HEK293 (cell line): ENCODE measurements around the gene QARS1.

Experiments
- CTCF ChIA-PET: fragments of 350-600 bp; formaldehyde crosslinking; extraction: SDS; loops from one replicate; lab custom pipeline; 2021; ENCODE audit warnings: antibody characterized with exemption; lab: Yijun Ruan, JAX
- POLR2A ChIA-PET: fragments of 300-600 bp; formaldehyde crosslinking; extraction: SDS; loops from one replicate; lab custom pipeline; 2020; ENCODE audit warnings: antibody characterized with exemption, inconsistent platforms; lab: Yijun Ruan, JAX
- H3K27ac ChIP-seq: fragments of 200-500 bp; sonication (Bioruptor generic); 2 replicates; pipeline ENCODE4 v1.5.1; 2014; ENCODE audit warnings: low read depth, low read length, control low read depth, inconsistent platforms; ENCODE audit errors: extremely low read depth
- H3K36me3 ChIP-seq, 2 experiments: fragments of 200-500 bp in 1 of 2; sonication (Bioruptor generic) in 1 of 2; 1 replicate in 1 of 2; 2 replicates in 1 of 2; pipeline ENCODE4 v1.5.1; 2014 to 2017; ENCODE audit warnings: inconsistent platforms in 2 of 2, low read length in 2 of 2; ENCODE audit not compliant: control insufficient read depth in 2 of 2, insufficient read depth in 1 of 2
- H3K4me1 ChIP-seq: fragments of 200-500 bp; sonication (Bioruptor generic); 2 replicates; pipeline ENCODE4 v1.5.1; 2014; ENCODE audit warnings: mild to moderate bottlenecking, low read length, inconsistent platforms; ENCODE audit not compliant: control insufficient read depth, insufficient read depth
- H3K4me3 ChIP-seq: 2 replicates; pipeline ENCODE4 v1.5.1; 2011; ENCODE audit warnings: low read depth, mild to moderate bottlenecking, control low read depth, low read length, moderate library complexity
- H3K9me3 ChIP-seq: fragments of 200-500 bp; sonication (Bioruptor generic); 2 replicates; pipeline ENCODE4 v1.5.1; 2014; ENCODE audit warnings: low read depth, low read length, inconsistent platforms; ENCODE audit not compliant: control insufficient read depth, insufficient read depth
- EGR2 ChIP-seq: fragments of 450-650 bp; formaldehyde crosslinking; IDR thresholded peaks from 2 replicates; pipeline ENCODE4 v1.5.1; 2016; ENCODE audit warnings: low read depth, missing biosample characterization, missing genetic modification characterization
- KLF10 ChIP-seq: fragments of 450-650 bp; IDR thresholded peaks from 2 replicates; pipeline ENCODE4 v1.5.1; 2018; ENCODE audit warnings: missing biosample characterization, mild to moderate bottlenecking, missing genetic modification characterization
- OVOL3 ChIP-seq: fragments of 450-650 bp; formaldehyde crosslinking; IDR thresholded peaks from 2 replicates; pipeline ENCODE4 v1.5.1; 2016; ENCODE audit warnings: missing biosample characterization, missing genetic modification characterization
- SALL2 ChIP-seq: fragments of 450-650 bp; formaldehyde crosslinking; IDR thresholded peaks from 2 replicates; pipeline ENCODE4 v1.5.0; 2017; ENCODE audit warnings: missing biosample characterization, mild to moderate bottlenecking, missing genetic modification characterization, borderline replicate concordance
- SP2 ChIP-seq: fragments of 450-650 bp; formaldehyde crosslinking; IDR thresholded peaks from 2 replicates; pipeline ENCODE4 v1.5.1; 2016; ENCODE audit warnings: missing biosample characterization, missing genetic modification characterization
- SP3 ChIP-seq: fragments of 450-650 bp; formaldehyde crosslinking; IDR thresholded peaks from 2 replicates; pipeline ENCODE4 v1.5.1; 2016; ENCODE audit warnings: missing biosample characterization, missing genetic modification characterization
- SP7 ChIP-seq: fragments of 450-650 bp; formaldehyde crosslinking; IDR thresholded peaks from 2 replicates; pipeline ENCODE4 v1.5.1; 2016; ENCODE audit warnings: missing biosample characterization, missing genetic modification characterization
- TRIM28 ChIP-seq: IDR thresholded peaks from 2 replicates; pipeline ENCODE4 v1.6.1; 2011; ENCODE audit warnings: low read length, control low read depth, borderline replicate concordance
- ZBTB11 ChIP-seq: fragments of 450-650 bp; formaldehyde crosslinking; conservative IDR thresholded peaks from 2 replicates; pipeline ENCODE4 v1.5.1; 2016; ENCODE audit warnings: low read depth, missing biosample characterization, missing genetic modification characterization
- ZNF19 ChIP-seq: fragments of 450-650 bp; formaldehyde crosslinking; IDR thresholded peaks from 2 replicates; pipeline ENCODE4; 2016; ENCODE audit warnings: missing biosample characterization, missing genetic modification characterization, low read depth
- ZNF23 ChIP-seq: fragments of 450-650 bp; formaldehyde crosslinking; IDR thresholded peaks from 2 replicates; pipeline ENCODE4 v1.5.1; 2016; ENCODE audit warnings: missing biosample characterization, missing genetic modification characterization, borderline replicate concordance
- ZNF311 ChIP-seq: fragments of 450-650 bp; formaldehyde crosslinking; IDR thresholded peaks from 2 replicates; pipeline ENCODE4 v1.5.1; 2017; ENCODE audit warnings: missing biosample characterization, missing genetic modification characterization, borderline replicate concordance
- ZNF341 ChIP-seq: fragments of 450-650 bp; formaldehyde crosslinking; IDR thresholded peaks from 2 replicates; pipeline ENCODE4; 2016; ENCODE audit warnings: low read depth, missing biosample characterization, missing genetic modification characterization
- ZNF404 ChIP-seq: fragments of 450-650 bp; formaldehyde crosslinking; IDR thresholded peaks from 2 replicates; pipeline ENCODE4 v1.5.1; 2017; ENCODE audit warnings: missing biosample characterization, missing genetic modification characterization
- ZNF549 ChIP-seq: fragments of 450-650 bp; IDR thresholded peaks from 2 replicates; pipeline ENCODE4 v1.5.1; 2018; ENCODE audit warnings: missing biosample characterization, missing genetic modification characterization, mild to moderate bottlenecking, inconsistent platforms, moderate library complexity
- ZSCAN30 ChIP-seq: fragments of 450-650 bp; IDR thresholded peaks from 2 replicates; pipeline ENCODE4 v1.5.1; 2018; ENCODE audit warnings: missing biosample characterization, mild to moderate bottlenecking, missing genetic modification characterization, moderate library complexity
- TF ChIP-seq, protein P1 (sequence below): fragments of 450-650 bp; formaldehyde crosslinking; IDR thresholded peaks from 2 replicates; pipeline ENCODE4 v1.5.1; 2016; ENCODE audit warnings: missing biosample characterization, missing genetic modification characterization, low read depth
- TF ChIP-seq, protein P2 (sequence below): fragments of 450-650 bp; formaldehyde crosslinking; IDR thresholded peaks from 2 replicates; pipeline ENCODE4 v1.5.1; 2016; ENCODE audit warnings: missing biosample characterization, missing genetic modification characterization
- TF ChIP-seq, protein P3 (sequence below): fragments of 450-650 bp; formaldehyde crosslinking; IDR thresholded peaks from 2 replicates; pipeline ENCODE4 v1.5.1; 2016; ENCODE audit warnings: missing biosample characterization, missing genetic modification characterization

The QARS1 gene

GRCh38 chr3:49092938-49093852 lies 11.4 kb downstream of the QARS1 start (continued):
- TF ChIP-seq, protein P1, sequence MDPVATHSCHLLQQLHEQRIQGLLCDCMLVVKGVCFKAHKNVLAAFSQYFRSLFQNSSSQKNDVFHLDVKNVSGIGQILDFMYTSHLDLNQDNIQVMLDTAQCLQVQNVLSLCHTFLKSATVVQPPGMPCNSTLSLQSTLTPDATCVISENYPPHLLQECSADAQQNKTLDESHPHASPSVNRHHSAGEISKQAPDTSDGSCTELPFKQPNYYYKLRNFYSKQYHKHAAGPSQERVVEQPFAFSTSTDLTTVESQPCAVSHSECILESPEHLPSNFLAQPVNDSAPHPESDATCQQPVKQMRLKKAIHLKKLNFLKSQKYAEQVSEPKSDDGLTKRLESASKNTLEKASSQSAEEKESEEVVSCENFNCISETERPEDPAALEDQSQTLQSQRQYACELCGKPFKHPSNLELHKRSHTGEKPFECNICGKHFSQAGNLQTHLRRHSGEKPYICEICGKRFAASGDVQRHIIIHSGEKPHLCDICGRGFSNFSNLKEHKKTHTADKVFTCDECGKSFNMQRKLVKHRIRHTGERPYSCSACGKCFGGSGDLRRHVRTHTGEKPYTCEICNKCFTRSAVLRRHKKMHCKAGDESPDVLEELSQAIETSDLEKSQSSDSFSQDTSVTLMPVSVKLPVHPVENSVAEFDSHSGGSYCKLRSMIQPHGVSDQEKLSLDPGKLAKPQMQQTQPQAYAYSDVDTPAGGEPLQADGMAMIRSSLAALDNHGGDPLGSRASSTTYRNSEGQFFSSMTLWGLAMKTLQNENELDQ (tag by site-specific recombination) = no peak
- TF ChIP-seq KLF10 (tag by site-specific recombination) = no peak
- TF ChIP-seq ZNF19 = no peak
- no peak for TF ChIP-seq ZNF404 (tag by site-specific recombination)
- no peak for TF ChIP-seq SALL2
- TF ChIP-seq, all 188 proteins: peak for 17

DNA sequence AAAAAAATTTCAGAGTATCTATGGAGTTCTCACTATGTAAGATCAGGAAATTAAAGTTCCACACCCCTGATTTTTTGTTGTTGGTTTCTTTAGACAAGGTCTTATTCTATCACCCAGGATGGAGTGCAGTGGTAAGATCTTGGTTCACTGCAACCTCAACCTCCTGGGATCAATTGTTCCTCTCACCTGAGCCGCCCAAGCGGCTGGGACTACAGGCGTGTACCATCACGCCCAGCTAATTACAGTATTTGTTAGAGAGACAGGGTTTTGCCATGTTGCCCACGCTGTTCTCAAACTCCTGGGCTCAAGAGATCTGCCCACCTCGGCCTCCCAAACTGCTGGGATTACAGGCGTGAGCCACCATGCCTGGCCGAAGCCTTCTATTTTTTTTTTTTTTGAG lies 23.1 kb downstream of the QARS1 start:
- POLR2A ChIA-PET = no interaction called here
- CTCF ChIA-PET = no interaction called here
- TF ChIP-seq EGR2 = 0 out of 2 replicates have a peak, but pooled peaks have one; percentile 14
- peak; percentile 34; the same call in 1 of the 2 replicates for TF ChIP-seq SP7
- TF ChIP-seq ZNF341 (tag by site-specific recombination) = no peak

DNA sequence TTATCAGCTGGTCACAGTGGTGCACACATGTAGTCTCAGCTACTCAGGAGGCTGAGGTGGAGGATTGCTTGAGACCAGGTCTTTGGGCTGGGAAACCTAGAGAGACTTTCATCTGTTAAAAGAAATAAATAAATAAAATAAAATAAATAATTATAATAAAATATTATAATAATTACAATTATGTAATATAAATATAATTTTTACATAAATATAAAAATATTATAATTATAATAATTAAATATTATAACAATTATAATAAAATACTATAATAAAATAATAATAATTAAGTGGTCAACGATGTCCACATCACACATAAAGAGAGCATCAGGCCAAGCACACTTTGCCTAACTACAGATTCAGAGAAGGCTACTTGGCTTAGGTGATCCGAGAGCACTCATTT lies 25.3 kb downstream of the QARS1 start:
- H3K27ac ChIP-seq = no peak overlapping the region
- H3K36me3 ChIP-seq = peaks cover 31 to 48% of the 10 kb centered on the region in 2 experiments; a peak in 2 of 3 replicates
- H3K4me1 ChIP-seq = no peaks in the 10 kb centered on the region
- POLR2A ChIA-PET = no interaction called here
- CTCF ChIA-PET = no interaction called here
- no peaks in the 10 kb centered on the region for H3K9me3 ChIP-seq
- TF ChIP-seq SP2 (tag by site-specific recombination) = no peak
- TF ChIP-seq OVOL3 (tag by site-specific recombination) = no peak
- no peak for TF ChIP-seq ZSCAN30 (tag by site-specific recombination)
- no peak for TF ChIP-seq ZNF549 (tag by site-specific recombination)
- TF ChIP-seq ZNF23 (tag by site-specific recombination) = no peak
- no peak for TF ChIP-seq TRIM28
- TF ChIP-seq, protein P2, sequence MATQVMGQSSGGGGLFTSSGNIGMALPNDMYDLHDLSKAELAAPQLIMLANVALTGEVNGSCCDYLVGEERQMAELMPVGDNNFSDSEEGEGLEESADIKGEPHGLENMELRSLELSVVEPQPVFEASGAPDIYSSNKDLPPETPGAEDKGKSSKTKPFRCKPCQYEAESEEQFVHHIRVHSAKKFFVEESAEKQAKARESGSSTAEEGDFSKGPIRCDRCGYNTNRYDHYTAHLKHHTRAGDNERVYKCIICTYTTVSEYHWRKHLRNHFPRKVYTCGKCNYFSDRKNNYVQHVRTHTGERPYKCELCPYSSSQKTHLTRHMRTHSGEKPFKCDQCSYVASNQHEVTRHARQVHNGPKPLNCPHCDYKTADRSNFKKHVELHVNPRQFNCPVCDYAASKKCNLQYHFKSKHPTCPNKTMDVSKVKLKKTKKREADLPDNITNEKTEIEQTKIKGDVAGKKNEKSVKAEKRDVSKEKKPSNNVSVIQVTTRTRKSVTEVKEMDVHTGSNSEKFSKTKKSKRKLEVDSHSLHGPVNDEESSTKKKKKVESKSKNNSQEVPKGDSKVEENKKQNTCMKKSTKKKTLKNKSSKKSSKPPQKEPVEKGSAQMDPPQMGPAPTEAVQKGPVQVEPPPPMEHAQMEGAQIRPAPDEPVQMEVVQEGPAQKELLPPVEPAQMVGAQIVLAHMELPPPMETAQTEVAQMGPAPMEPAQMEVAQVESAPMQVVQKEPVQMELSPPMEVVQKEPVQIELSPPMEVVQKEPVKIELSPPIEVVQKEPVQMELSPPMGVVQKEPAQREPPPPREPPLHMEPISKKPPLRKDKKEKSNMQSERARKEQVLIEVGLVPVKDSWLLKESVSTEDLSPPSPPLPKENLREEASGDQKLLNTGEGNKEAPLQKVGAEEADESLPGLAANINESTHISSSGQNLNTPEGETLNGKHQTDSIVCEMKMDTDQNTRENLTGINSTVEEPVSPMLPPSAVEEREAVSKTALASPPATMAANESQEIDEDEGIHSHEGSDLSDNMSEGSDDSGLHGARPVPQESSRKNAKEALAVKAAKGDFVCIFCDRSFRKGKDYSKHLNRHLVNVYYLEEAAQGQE (tag by site-specific recombination) = no peak
- no peak for TF ChIP-seq SP3 (tag by site-specific recombination)
- TF ChIP-seq ZNF311 = no peak
- TF ChIP-seq, protein P3, sequence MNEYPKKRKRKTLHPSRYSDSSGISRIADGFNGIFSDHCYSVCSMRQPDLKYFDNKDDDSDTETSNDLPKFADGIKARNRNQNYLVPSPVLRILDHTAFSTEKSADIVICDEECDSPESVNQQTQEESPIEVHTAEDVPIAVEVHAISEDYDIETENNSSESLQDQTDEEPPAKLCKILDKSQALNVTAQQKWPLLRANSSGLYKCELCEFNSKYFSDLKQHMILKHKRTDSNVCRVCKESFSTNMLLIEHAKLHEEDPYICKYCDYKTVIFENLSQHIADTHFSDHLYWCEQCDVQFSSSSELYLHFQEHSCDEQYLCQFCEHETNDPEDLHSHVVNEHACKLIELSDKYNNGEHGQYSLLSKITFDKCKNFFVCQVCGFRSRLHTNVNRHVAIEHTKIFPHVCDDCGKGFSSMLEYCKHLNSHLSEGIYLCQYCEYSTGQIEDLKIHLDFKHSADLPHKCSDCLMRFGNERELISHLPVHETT (tag by site-specific recombination) = no peak
- no peak for TF ChIP-seq ZBTB11 (tag by site-specific recombination)
- H3K4me3 ChIP-seq = no peak overlapping the region

More for the DNA sequence above, 23.1 kb downstream of the QARS1 start:
- Histone ChIP-seq H3K27ac (no peak overlapping the region), H3K9me3 (no peaks in the 10 kb centered on the region), H3K4me3 (no peak overlapping the region), H3K4me1 (no peaks in the 10 kb centered on the region), H3K36me3 (peaks cover 13 to 31% of the 10 kb centered on the region in 2 experiments; a peak in 2 of 3 replicates)
